Liver (tissue), 9 donors: Measurements from ENCODE around the gene UGT1A9. TPM values are rescaled to one million over a fixed set of nuclear protein-coding genes. Genes with fewer than 3 reads are reported as not detected.

Source experiments
- DNase-seq: peaks from one replicate; pipeline ENCODE4 v3.0.0-alpha.2; 2017; ENCODE audit warnings: low spot score
- H3K27ac ChIP-seq, 2 donors: one replicate each; pipeline ENCODE4 v1.7.0; 2013; ENCODE audit warnings: inconsistent platforms in 2 of 2, low read length in 2 of 2, control low read depth in 1 of 2, low read depth in 1 of 2, mild to moderate bottlenecking in 1 of 2
- H3K27me3 ChIP-seq, 4 donors: one replicate each; pipeline versions ENCODE4 v1.6.1 to v1.7.0; 2013; ENCODE audit warnings: low read length in 3 of 4, inconsistent platforms in 1 of 4, mild to moderate bottlenecking in 1 of 4, moderate library complexity in 1 of 4; ENCODE audit not compliant: control insufficient read depth in 4 of 4, insufficient read depth in 4 of 4
- H3K36me3 ChIP-seq, 4 donors: one replicate each; pipeline versions ENCODE4 v1.6.1 to v1.7.0; 2013; ENCODE audit warnings: low read length in 3 of 4, mild to moderate bottlenecking in 3 of 4, low read depth in 1 of 4, moderate library complexity in 1 of 4; ENCODE audit not compliant: control insufficient read depth in 4 of 4, insufficient read depth in 3 of 4
- H3K4me1 ChIP-seq, 4 donors: one replicate each; pipeline versions ENCODE4 v1.6.1 to v1.7.0; 2013; ENCODE audit warnings: low read length in 3 of 4, mild to moderate bottlenecking in 3 of 4, moderate library complexity in 1 of 4; ENCODE audit not compliant: control insufficient read depth in 4 of 4, insufficient read depth in 4 of 4
- H3K4me3 ChIP-seq, 3 donors: one replicate each; pipeline versions ENCODE4 v1.6.1 to v1.7.0; 2013; ENCODE audit warnings: low read length in 3 of 3, control low read depth in 1 of 3, low read depth in 1 of 3, mild to moderate bottlenecking in 1 of 3
- H3K9ac ChIP-seq, 2 donors: one replicate each; pipeline ENCODE4 v1.7.0; 2013; ENCODE audit warnings: low read length in 2 of 2, mild to moderate bottlenecking in 2 of 2, moderate library complexity in 2 of 2, control low read depth in 1 of 2, low read depth in 1 of 2
- H3K9me3 ChIP-seq, 4 donors: one replicate each; pipeline versions ENCODE4 v1.6.1 to v1.7.0; 2013; ENCODE audit warnings: low read length in 3 of 4; ENCODE audit not compliant: control insufficient read depth in 4 of 4
- EGR1 ChIP-seq, 2 donors: IDR thresholded peaks; 2 replicates each; pipeline ENCODE4 v1.6.1; 2016 to 2018; ENCODE audit warnings: antibody characterized with exemption in 2 of 2, low read depth in 2 of 2
- FOXA1 ChIP-seq: IDR thresholded peaks from 2 replicates; pipeline ENCODE4 v1.6.1; 2016; ENCODE audit warnings: antibody characterized with exemption
- FOXA2 ChIP-seq: IDR thresholded peaks from 2 replicates; pipeline ENCODE4 v1.6.1; 2016; ENCODE audit warnings: antibody characterized with exemption
- GABPA ChIP-seq, 2 donors: IDR thresholded peaks in 1 of 2; conservative IDR thresholded peaks in 1 of 2; 2 replicates each; pipeline ENCODE4 v1.6.1; 2016; ENCODE audit warnings: antibody characterized with exemption in 2 of 2, mild to moderate bottlenecking in 1 of 2, moderate library complexity in 1 of 2
- HNF4A ChIP-seq, 2 donors: conservative IDR thresholded peaks; 2 replicates each; pipeline ENCODE4 v1.6.1; 2016; ENCODE audit warnings: antibody characterized with exemption in 2 of 2, mild to moderate bottlenecking in 2 of 2
- HNF4G ChIP-seq: IDR thresholded peaks from 2 replicates; pipeline ENCODE4 v1.6.1; 2016; ENCODE audit warnings: antibody characterized with exemption
- JUND ChIP-seq, 2 donors: IDR thresholded peaks; 2 replicates each; pipeline ENCODE4 v1.6.1; 2016; ENCODE audit warnings: antibody characterized with exemption in 2 of 2
- NR2F2 ChIP-seq: IDR thresholded peaks from 2 replicates; pipeline ENCODE4 v1.6.1; 2016; ENCODE audit warnings: antibody characterized with exemption
- RAD21 ChIP-seq, 2 donors: IDR thresholded peaks; 2 replicates each; pipeline ENCODE4 v1.6.1; 2016; ENCODE audit warnings: antibody characterized with exemption in 2 of 2, mild to moderate bottlenecking in 2 of 2
- RXRA ChIP-seq, 2 donors: IDR thresholded peaks; 2 replicates each; pipeline ENCODE4 v1.6.1; 2017 to 2018; ENCODE audit warnings: antibody characterized with exemption in 2 of 2, mild to moderate bottlenecking in 1 of 2
- SP1 ChIP-seq: IDR thresholded peaks from 2 replicates; pipeline ENCODE4 v1.6.1; 2018; ENCODE audit warnings: antibody characterized with exemption, mild to moderate bottlenecking
- TAF1 ChIP-seq: conservative IDR thresholded peaks from 2 replicates; pipeline ENCODE4 v1.6.1; 2016; ENCODE audit warnings: antibody characterized with exemption, mild to moderate bottlenecking
- YY1 ChIP-seq: IDR thresholded peaks from 2 replicates; pipeline ENCODE4 v1.6.1; 2016; ENCODE audit warnings: antibody characterized with exemption, mild to moderate bottlenecking
- WGBS: extraction: QIAGEN DNeasy Blood & Tissue Kit; methylation state at CpG from one replicate; pipeline ENCODE4 v1.1.7; 2013; 5-methylcytosine and 5-hydroxymethylcytosine counted together
- polyA plus RNA-seq, 2 donors: library from polyadenylated mRNA; stranded (reverse) in 1 of 2; unstranded in 1 of 2; fragments of 200-250 nt in 1 of 2; fragments of >200 nt in 1 of 2; fragmentation: Nextera tagmentation in 1 of 2; extraction: Ambion mirVana in 1 of 2; gene quantifications; one replicate each; pipeline versions ENCODE4 v1.2.1 to v1.2.3, GENCODE V29; 2013 to 2015
- total RNA-seq, 2 donors: library from RNA; depleted of rRNA; stranded (reverse); fragments of >200 nt; gene quantifications; one replicate each; pipeline ENCODE4 v1.2.3, GENCODE V29; 2014
- TF ChIP-seq, protein P1 (sequence below): IDR thresholded peaks from 2 replicates; pipeline ENCODE4 v1.6.1; 2016; ENCODE audit warnings: antibody characterized with exemption
- TF ChIP-seq, protein P2 (sequence below): IDR thresholded peaks from 2 replicates; pipeline ENCODE4 v1.6.1; 2016; ENCODE audit warnings: antibody characterized with exemption, mild to moderate bottlenecking
- TF ChIP-seq, protein P3 (sequence below): fragments of 150-350 bp; IDR thresholded peaks from 2 replicates; pipeline ENCODE4 v1.5.1; 2017; ENCODE audit warnings: improper control_type of control experiment, low read depth, low read length; ENCODE audit not compliant: missing input control
- TF ChIP-seq, protein P4 (sequence below): IDR thresholded peaks from 2 replicates; pipeline ENCODE4 v1.6.1; 2016; ENCODE audit warnings: antibody characterized with exemption
- TF ChIP-seq, protein P5 (sequence below): IDR thresholded peaks from 2 replicates; pipeline ENCODE4 v1.6.1; 2016; ENCODE audit warnings: antibody characterized with exemption
- donor health status: healthy.
- donor health status: healthy.
- donor health status: healthy.
- donor health status: healthy.
- donor health status: healthy.

Gene UGT1A9
- total RNA-seq (10 to 100 TPM in 1 of 2 donors, not detected in 1; 14.3 TPM), polyA plus RNA-seq (10 to 100 TPM; 23.8 to 62.3 TPM)

DNA sequence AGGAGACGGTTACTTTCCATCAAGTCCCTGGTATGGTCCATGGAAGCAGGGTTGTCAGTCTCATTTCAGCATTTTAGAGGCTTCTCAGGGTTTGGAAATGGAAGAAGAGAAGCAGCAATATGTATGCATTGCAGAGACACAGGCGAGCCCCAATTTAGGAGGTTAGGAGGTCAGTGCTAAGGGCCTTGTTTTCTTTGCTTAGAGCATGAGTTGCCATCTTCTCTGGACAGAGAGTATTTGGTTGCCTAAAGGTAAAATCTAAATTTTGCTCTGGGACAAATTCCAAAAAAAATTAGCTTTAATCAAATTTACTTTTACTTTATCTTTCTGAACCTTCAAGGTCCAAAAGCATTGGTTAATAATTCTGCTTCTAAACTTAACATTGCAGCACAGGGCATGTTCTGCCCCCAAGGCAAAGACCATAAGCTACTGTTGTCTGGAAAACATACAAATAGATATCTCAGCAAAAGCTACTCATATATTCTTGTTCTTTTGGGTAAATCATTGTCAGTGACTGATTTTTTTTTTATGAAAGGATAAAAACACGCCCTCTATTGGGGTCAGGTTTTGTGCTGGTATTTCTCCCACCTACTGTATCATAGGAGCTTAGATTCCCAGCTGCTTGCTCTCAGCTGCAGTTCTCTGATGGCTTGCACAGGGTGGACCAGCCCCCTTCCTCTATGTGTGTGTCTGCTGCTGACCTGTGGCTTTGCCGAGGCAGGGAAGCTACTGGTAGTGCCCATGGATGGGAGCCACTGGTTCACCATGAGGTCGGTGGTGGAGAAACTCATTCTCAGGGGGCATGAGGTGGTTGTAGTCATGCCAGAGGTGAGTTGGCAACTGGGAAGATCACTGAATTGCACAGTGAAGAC is at the start of gene UGT1A9:
TSS of gene UGT1A9 (plus strand) at position 609 of the 872 bp plus-strand sequence. CDS start at position 646, 37 bp downstream.
- no peak for DNase-seq
- H3K4me3 ChIP-seq = peak within 1 kb of the TSS; percentile 45 to 69 (median 51)

More for the DNA sequence above, at the start of gene UGT1A9:
- 50% methylated on average over 5 of the region's 5 CpGs for WGBS
- H3K27ac ChIP-seq = peak within 1 kb of the TSS; percentile 90 to 98
- H3K4me1 ChIP-seq = peaks cover 5 to 40% (median 26%) of the 10 kb centered on the region in 4 donors
- no peaks in the 10 kb centered on the region for H3K9me3 ChIP-seq
- H3K27me3 ChIP-seq = no peaks in the 10 kb centered on the region
- no peak for TF ChIP-seq NR2F2
- peak; percentile 88 for TF ChIP-seq SP1
- TF ChIP-seq FOXA1 = no peak
- TF ChIP-seq EGR1 (IDR thresholded peaks at IDR 0.05; ENCODE audit: low read depth in 2 of 2) = no peak
- TF ChIP-seq, protein P1, sequence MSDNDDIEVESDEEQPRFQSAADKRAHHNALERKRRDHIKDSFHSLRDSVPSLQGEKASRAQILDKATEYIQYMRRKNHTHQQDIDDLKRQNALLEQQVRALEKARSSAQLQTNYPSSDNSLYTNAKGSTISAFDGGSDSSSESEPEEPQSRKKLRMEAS = peak; percentile 38
- TF ChIP-seq RXRA (IDR thresholded peaks at IDR 0.05) = peak; percentile 74 to 83
- TF ChIP-seq, protein P2, sequence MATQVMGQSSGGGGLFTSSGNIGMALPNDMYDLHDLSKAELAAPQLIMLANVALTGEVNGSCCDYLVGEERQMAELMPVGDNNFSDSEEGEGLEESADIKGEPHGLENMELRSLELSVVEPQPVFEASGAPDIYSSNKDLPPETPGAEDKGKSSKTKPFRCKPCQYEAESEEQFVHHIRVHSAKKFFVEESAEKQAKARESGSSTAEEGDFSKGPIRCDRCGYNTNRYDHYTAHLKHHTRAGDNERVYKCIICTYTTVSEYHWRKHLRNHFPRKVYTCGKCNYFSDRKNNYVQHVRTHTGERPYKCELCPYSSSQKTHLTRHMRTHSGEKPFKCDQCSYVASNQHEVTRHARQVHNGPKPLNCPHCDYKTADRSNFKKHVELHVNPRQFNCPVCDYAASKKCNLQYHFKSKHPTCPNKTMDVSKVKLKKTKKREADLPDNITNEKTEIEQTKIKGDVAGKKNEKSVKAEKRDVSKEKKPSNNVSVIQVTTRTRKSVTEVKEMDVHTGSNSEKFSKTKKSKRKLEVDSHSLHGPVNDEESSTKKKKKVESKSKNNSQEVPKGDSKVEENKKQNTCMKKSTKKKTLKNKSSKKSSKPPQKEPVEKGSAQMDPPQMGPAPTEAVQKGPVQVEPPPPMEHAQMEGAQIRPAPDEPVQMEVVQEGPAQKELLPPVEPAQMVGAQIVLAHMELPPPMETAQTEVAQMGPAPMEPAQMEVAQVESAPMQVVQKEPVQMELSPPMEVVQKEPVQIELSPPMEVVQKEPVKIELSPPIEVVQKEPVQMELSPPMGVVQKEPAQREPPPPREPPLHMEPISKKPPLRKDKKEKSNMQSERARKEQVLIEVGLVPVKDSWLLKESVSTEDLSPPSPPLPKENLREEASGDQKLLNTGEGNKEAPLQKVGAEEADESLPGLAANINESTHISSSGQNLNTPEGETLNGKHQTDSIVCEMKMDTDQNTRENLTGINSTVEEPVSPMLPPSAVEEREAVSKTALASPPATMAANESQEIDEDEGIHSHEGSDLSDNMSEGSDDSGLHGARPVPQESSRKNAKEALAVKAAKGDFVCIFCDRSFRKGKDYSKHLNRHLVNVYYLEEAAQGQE = peak; percentile 65
- TF ChIP-seq FOXA2 = no peak
- TF ChIP-seq YY1 = peak; percentile 32
- TF ChIP-seq, protein P3, sequence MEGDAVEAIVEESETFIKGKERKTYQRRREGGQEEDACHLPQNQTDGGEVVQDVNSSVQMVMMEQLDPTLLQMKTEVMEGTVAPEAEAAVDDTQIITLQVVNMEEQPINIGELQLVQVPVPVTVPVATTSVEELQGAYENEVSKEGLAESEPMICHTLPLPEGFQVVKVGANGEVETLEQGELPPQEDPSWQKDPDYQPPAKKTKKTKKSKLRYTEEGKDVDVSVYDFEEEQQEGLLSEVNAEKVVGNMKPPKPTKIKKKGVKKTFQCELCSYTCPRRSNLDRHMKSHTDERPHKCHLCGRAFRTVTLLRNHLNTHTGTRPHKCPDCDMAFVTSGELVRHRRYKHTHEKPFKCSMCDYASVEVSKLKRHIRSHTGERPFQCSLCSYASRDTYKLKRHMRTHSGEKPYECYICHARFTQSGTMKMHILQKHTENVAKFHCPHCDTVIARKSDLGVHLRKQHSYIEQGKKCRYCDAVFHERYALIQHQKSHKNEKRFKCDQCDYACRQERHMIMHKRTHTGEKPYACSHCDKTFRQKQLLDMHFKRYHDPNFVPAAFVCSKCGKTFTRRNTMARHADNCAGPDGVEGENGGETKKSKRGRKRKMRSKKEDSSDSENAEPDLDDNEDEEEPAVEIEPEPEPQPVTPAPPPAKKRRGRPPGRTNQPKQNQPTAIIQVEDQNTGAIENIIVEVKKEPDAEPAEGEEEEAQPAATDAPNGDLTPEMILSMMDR = no peak
- TF ChIP-seq RAD21 (IDR thresholded peaks at IDR 0.05) = peak in 1 of 2 donors; percentile 51
- TF ChIP-seq, protein P4, sequence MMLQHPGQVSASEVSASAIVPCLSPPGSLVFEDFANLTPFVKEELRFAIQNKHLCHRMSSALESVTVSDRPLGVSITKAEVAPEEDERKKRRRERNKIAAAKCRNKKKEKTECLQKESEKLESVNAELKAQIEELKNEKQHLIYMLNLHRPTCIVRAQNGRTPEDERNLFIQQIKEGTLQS = peak; percentile 57
- TF ChIP-seq HNF4A (conservative IDR thresholded peaks at IDR 0.05) = peak; percentile 98
- no peak for TF ChIP-seq GABPA (IDR thresholded peaks at IDR 0.05 in 1 of 2, conservative IDR thresholded peaks at IDR 0.05 in 1 of 2)
- TF ChIP-seq JUND (IDR thresholded peaks at IDR 0.05) = peak in 1 of 2 donors; percentile 59
- TF ChIP-seq, protein P5, sequence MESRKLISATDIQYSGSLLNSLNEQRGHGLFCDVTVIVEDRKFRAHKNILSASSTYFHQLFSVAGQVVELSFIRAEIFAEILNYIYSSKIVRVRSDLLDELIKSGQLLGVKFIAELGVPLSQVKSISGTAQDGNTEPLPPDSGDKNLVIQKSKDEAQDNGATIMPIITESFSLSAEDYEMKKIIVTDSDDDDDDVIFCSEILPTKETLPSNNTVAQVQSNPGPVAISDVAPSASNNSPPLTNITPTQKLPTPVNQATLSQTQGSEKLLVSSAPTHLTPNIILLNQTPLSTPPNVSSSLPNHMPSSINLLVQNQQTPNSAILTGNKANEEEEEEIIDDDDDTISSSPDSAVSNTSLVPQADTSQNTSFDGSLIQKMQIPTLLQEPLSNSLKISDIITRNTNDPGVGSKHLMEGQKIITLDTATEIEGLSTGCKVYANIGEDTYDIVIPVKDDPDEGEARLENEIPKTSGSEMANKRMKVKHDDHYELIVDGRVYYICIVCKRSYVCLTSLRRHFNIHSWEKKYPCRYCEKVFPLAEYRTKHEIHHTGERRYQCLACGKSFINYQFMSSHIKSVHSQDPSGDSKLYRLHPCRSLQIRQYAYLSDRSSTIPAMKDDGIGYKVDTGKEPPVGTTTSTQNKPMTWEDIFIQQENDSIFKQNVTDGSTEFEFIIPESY = peak; percentile 72
- TF ChIP-seq HNF4G = peak; percentile 77
- peak; percentile 62 for TF ChIP-seq TAF1
- peak within 1 kb of the TSS; percentile 37 to 94 for H3K9ac ChIP-seq
- no peaks in the 10 kb centered on the region for H3K36me3 ChIP-seq
